Smooth muscle cell of trachea (primary cell): ENCODE measurements around the gene NME5. TPM values are rescaled to one million over a fixed set of nuclear protein-coding genes. Genes with fewer than 3 reads are reported as not detected.

ENCODE experiments used
- total RNA-seq: library from RNA; depleted of rRNA; stranded (reverse); fragments of >200 nt; gene quantifications from 2 replicates; pipeline ENCODE4 v1.2.1, GENCODE V29; 2014

The NME5 gene, protein sequence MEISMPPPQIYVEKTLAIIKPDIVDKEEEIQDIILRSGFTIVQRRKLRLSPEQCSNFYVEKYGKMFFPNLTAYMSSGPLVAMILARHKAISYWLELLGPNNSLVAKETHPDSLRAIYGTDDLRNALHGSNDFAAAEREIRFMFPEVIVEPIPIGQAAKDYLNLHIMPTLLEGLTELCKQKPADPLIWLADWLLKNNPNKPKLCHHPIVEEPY
- total RNA-seq, result 2.6 and 2.8 TPM in 2 replicates

DNA sequence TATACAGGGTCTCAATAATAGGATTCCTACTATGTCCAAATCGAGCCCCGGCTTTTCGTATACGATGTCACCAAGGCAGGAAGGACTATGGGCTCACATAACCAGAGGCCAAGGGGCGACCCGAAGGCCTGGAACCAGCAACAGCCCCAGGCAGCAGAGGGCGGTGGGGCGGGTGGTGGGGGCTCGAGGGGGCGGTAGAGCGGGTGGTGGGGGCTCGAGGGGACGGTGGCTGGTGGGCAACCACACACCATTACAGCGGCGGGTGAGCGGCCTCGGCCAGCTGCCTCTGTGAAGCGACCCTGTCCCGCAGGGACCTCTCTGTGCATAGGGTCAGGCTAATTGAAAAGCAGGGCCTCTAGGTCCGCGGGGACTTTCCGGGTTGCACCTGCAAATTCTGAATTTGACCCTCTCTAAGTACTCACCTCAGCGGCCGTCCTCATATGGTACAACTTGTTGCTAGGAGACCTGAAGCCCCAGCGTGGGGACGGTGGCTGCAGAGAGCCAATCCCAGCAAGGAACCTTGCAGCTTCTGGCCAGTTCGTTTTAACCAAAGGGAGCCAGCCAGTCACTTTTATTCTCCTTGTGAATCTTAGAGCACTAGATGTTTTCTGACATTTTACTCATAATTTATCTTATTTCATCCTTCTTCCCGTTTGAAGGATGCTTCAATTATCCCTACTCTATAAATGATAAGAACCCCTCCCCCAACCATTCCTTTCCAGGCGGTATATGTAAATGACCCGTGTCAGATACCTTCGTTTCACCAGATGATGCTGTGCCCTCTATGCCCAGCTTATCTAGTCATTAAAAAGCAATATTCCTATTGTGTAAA lies at the start of gene NME5:
NME5 (minus strand) TSS at position 480 of the 832 bp plus-strand sequence. CDS start 648 bp downstream, outside the sequence.

DNA sequence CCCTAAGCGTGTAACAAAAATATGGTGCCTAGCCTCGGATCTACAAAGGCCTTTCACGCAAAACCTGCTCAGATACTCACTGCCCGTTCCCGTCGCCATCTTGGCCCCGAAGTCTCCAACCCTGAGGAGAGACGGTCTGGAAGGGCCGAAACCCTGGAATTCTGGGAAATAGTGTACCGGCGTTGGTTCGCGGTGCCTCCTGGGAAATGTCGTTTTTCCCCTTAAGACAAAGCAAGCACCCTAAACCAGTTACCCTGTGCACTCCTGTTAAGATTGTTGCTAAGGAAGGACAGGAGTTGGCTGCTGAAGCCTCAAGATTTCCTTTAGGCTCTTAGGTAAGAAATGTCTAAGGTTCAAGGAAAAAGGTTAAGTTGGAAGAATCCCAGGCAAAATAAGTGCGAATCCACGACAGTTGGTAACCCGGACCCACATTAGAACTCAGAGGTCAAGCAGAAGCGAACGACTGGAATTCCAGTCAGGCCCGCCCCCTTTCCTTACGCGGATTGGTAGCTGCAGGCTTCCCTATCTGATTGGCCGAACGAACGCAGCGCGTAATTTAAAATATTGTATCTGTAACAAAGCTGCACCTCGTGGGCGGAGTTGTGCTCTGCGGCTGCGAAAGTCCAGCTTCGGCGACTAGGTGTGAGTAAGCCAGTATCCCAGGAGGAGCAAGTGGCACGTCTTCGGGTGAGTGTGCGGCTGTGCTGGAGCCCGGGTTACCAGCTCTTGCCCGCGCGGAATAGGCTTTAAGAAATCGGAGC lies 39.5 kb upstream of the NME5 start, which contains the start of the genes BRD8 and KIF20A:
BRD8 (minus strand) TSS at position 115 of the 761 bp plus-strand sequence; CDS start at position 99, 16 bp downstream.
KIF20A (plus strand) TSS at position 597 of the 761 bp plus-strand sequence. CDS start 569 bp downstream, outside the sequence.

DNA sequence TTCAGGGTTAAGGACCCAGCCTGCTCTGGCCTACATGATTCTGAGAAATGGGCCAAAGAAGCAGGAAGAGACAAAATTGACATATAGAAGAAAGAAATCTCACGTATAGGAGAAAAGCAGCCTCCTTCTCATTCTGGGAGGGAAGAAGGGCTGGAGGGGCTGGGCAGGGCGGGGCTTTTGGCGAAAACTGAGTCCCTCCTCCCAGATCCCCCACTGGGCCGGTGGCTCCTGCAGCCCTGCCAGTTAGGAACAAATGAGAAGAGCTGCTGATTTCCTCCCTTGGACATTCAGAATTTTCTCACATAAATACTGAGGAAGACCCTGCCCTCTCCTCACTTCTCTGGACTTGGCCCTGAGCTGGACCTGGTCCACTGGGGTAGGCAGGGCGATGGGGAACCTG lies 55.5 kb downstream of the NME5 start, which contains the start of gene WNT8A:
WNT8A (plus strand) TSS at position 332 of the 400 bp plus-strand sequence. CDS start 95 bp downstream, outside the sequence.

Other genes with a start within 250 kb of the NME5 start
- gene PKD2L2, start 250.0 kb downstream of the NME5 start, total RNA-seq, result not detected in 2 replicates
- 20.2 and 33.5 TPM in 2 replicates for gene FAM13B, start 106.3 kb downstream of the NME5 start, total RNA-seq
- gene WNT8A, start 55.4 kb downstream of the NME5 start, total RNA-seq, result not detected in 2 replicates
- 35.7 and 60.1 TPM in 2 replicates for gene BRD8, start 39.2 kb upstream of the NME5 start, total RNA-seq
- gene KIF20A, start 39.7 kb upstream of the NME5 start, total RNA-seq, result 12.2 and 108 TPM in 2 replicates
- 23.8 and 25.0 TPM in 2 replicates for gene CDC23, start 73.9 kb upstream of the NME5 start, total RNA-seq
- gene GFRA3, start 135.2 kb upstream of the NME5 start, total RNA-seq, result not detected in 2 replicates
- gene CDC25C, start 192.4 kb upstream of the NME5 start, total RNA-seq, result 0.66 and 13.7 TPM in 2 replicates
- 30.4 and 50.3 TPM in 2 replicates for gene FAM53C, start 198.8 kb upstream of the NME5 start, total RNA-seq
- gene KDM3B, start 213.3 kb upstream of the NME5 start, total RNA-seq, result 43.2 and 55.0 TPM in 2 replicates